ENCODE results near the gene SORCS2. TPM values are rescaled to one million over a fixed set of nuclear protein-coding genes. Genes with fewer than 3 reads are reported as not detected.

The SORCS2 gene
- total and polyA plus RNA-seq, 2 donors = 2.2 to 2.7 TPM

- no peaks in the 10 kb centered on the region for H3K36me3 ChIP-seq (ENCODE audit: control insufficient read depth in 2 of 2, insufficient read depth in 2 of 2, low read length in 1 of 2)
- WGBS = 93% methylated on average over 7 of the region's 7 CpGs
- no peak overlapping the region for H3K27ac ChIP-seq (ENCODE audit: low read depth in 1 of 2, low read length in 1 of 2)
- DNase-seq (ENCODE audit: low read depth in 6 of 9, low spot score in 9 of 9) = no peak
- no peak overlapping the region for H3K4me3 ChIP-seq (ENCODE audit: low read length in 2 of 2)
- no peaks in the 10 kb centered on the region for H3K4me1 ChIP-seq (ENCODE audit: control insufficient read depth in 2 of 2, insufficient read depth in 2 of 2, low read length in 2 of 2)
- no peaks in the 10 kb centered on the region for H3K9me3 ChIP-seq (ENCODE audit: control insufficient read depth in 2 of 2, insufficient read depth in 1 of 2, low read length in 1 of 2)
- H3K27me3 ChIP-seq (ENCODE audit: control insufficient read depth in 2 of 2, insufficient read depth in 1 of 2, low read length in 1 of 2) = no peaks in the 10 kb centered on the region
Measured at GRCh38 chr4:7370038-7370437, 177.7 kb downstream of the SORCS2 start.

- Histone ChIP-seq H3K4me3 (ENCODE audit: low read length in 2 of 2) (no peak overlapping the region), H3K27me3 (ENCODE audit: control insufficient read depth in 2 of 2, insufficient read depth in 1 of 2, low read length in 1 of 2) (no peaks in the 10 kb centered on the region), H3K9me3 (ENCODE audit: control insufficient read depth in 2 of 2, insufficient read depth in 1 of 2, low read length in 1 of 2) (no peaks in the 10 kb centered on the region), H3K27ac (ENCODE audit: low read depth in 1 of 2, low read length in 1 of 2) (no peak overlapping the region), H3K4me1 (ENCODE audit: control insufficient read depth in 2 of 2, insufficient read depth in 2 of 2, low read length in 2 of 2) (peaks cover 0 to 3% of the 10 kb centered on the region in 2 donors), H3K36me3 (ENCODE audit: control insufficient read depth in 2 of 2, insufficient read depth in 2 of 2, low read length in 1 of 2) (no peaks in the 10 kb centered on the region)
- 93% methylated on average over 31 of the region's 31 CpGs for WGBS
- no peak for DNase-seq (ENCODE audit: low read depth in 6 of 9, low spot score in 9 of 9)
Measured at GRCh38 chr4:7371210-7371941, 179.0 kb downstream of the SORCS2 start.

GRCh38 chr4:7372673-7373072, 180.3 kb downstream of the SORCS2 start:
- Histone ChIP-seq H3K9me3 (ENCODE audit: control insufficient read depth in 2 of 2, insufficient read depth in 1 of 2, low read length in 1 of 2) (no peaks in the 10 kb centered on the region), H3K4me3 (ENCODE audit: low read length in 2 of 2) (no peak overlapping the region), H3K27ac (ENCODE audit: low read depth in 1 of 2, low read length in 1 of 2) (no peak overlapping the region), H3K27me3 (ENCODE audit: control insufficient read depth in 2 of 2, insufficient read depth in 1 of 2, low read length in 1 of 2) (no peaks in the 10 kb centered on the region), H3K4me1 (ENCODE audit: control insufficient read depth in 2 of 2, insufficient read depth in 2 of 2, low read length in 2 of 2) (peaks cover 0 to 3% of the 10 kb centered on the region in 2 donors), H3K36me3 (ENCODE audit: control insufficient read depth in 2 of 2, insufficient read depth in 2 of 2, low read length in 1 of 2) (no peaks in the 10 kb centered on the region)
- WGBS = 92% methylated on average over 13 of the region's 13 CpGs
- no peak for DNase-seq (ENCODE audit: low read depth in 6 of 9, low spot score in 9 of 9)

GRCh38 chr4:7374571-7374970, 182.2 kb downstream of the SORCS2 start:
- Histone ChIP-seq H3K36me3 (ENCODE audit: control insufficient read depth in 2 of 2, insufficient read depth in 2 of 2, low read length in 1 of 2) (no peaks in the 10 kb centered on the region), H3K4me1 (ENCODE audit: control insufficient read depth in 2 of 2, insufficient read depth in 2 of 2, low read length in 2 of 2) (peaks cover 0 to 8% of the 10 kb centered on the region in 2 donors), H3K4me3 (ENCODE audit: low read length in 2 of 2) (no peak overlapping the region), H3K9me3 (ENCODE audit: control insufficient read depth in 2 of 2, insufficient read depth in 1 of 2, low read length in 1 of 2) (no peaks in the 10 kb centered on the region), H3K27me3 (ENCODE audit: control insufficient read depth in 2 of 2, insufficient read depth in 1 of 2, low read length in 1 of 2) (no peaks in the 10 kb centered on the region), H3K27ac (ENCODE audit: low read depth in 1 of 2, low read length in 1 of 2) (no peak overlapping the region)
- no peak for DNase-seq (ENCODE audit: low read depth in 6 of 9, low spot score in 9 of 9)
- WGBS = 94% methylated on average over 10 of the region's 10 CpGs

GRCh38 chr4:7375427-7375826, 183.1 kb downstream of the SORCS2 start:
- Histone ChIP-seq H3K27me3 (ENCODE audit: control insufficient read depth in 2 of 2, insufficient read depth in 1 of 2, low read length in 1 of 2) (no peaks in the 10 kb centered on the region), H3K27ac (ENCODE audit: low read depth in 1 of 2, low read length in 1 of 2) (no peak overlapping the region), H3K36me3 (ENCODE audit: control insufficient read depth in 2 of 2, insufficient read depth in 2 of 2, low read length in 1 of 2) (no peaks in the 10 kb centered on the region), H3K4me3 (ENCODE audit: low read length in 2 of 2) (no peak overlapping the region), H3K4me1 (ENCODE audit: control insufficient read depth in 2 of 2, insufficient read depth in 2 of 2, low read length in 2 of 2) (peaks cover 0 to 8% of the 10 kb centered on the region in 2 donors), H3K9me3 (ENCODE audit: control insufficient read depth in 2 of 2, insufficient read depth in 1 of 2, low read length in 1 of 2) (no peaks in the 10 kb centered on the region)
- DNase-seq (ENCODE audit: low read depth in 6 of 9, low spot score in 9 of 9) = no peak
- WGBS = 85% methylated on average over 9 of the region's 9 CpGs

- peaks cover 0 to 8% of the 10 kb centered on the region in 2 donors for H3K4me1 ChIP-seq (ENCODE audit: control insufficient read depth in 2 of 2, insufficient read depth in 2 of 2, low read length in 2 of 2)
- no peak overlapping the region for H3K4me3 ChIP-seq (ENCODE audit: low read length in 2 of 2)
- H3K27me3 ChIP-seq (ENCODE audit: control insufficient read depth in 2 of 2, insufficient read depth in 1 of 2, low read length in 1 of 2) = no peaks in the 10 kb centered on the region
- 19% methylated on average over 15 of the region's 15 CpGs for WGBS
- H3K27ac ChIP-seq (ENCODE audit: low read depth in 1 of 2, low read length in 1 of 2) = no peak overlapping the region
- DNase-seq (ENCODE audit: low read depth in 6 of 9, low spot score in 9 of 9) = no peak
- H3K36me3 ChIP-seq (ENCODE audit: control insufficient read depth in 2 of 2, insufficient read depth in 2 of 2, low read length in 1 of 2) = no peaks in the 10 kb centered on the region
- no peaks in the 10 kb centered on the region for H3K9me3 ChIP-seq (ENCODE audit: control insufficient read depth in 2 of 2, insufficient read depth in 1 of 2, low read length in 1 of 2)
Measured at GRCh38 chr4:7377223-7377865, 185.0 kb downstream of the SORCS2 start.

GRCh38 chr4:7379186-7379585, 186.8 kb downstream of the SORCS2 start:
- H3K4me3 ChIP-seq (ENCODE audit: low read length in 2 of 2) = no peak overlapping the region
- H3K27me3 ChIP-seq (ENCODE audit: control insufficient read depth in 2 of 2, insufficient read depth in 1 of 2, low read length in 1 of 2) = no peaks in the 10 kb centered on the region
- H3K27ac ChIP-seq (ENCODE audit: low read depth in 1 of 2, low read length in 1 of 2) = no peak overlapping the region
- WGBS = 91% methylated on average over 9 of the region's 9 CpGs
- H3K4me1 ChIP-seq (ENCODE audit: control insufficient read depth in 2 of 2, insufficient read depth in 2 of 2, low read length in 2 of 2) = peaks cover 0 to 8% of the 10 kb centered on the region in 2 donors
- DNase-seq (ENCODE audit: low read depth in 6 of 9, low spot score in 9 of 9) = no peak
- no peaks in the 10 kb centered on the region for H3K36me3 ChIP-seq (ENCODE audit: control insufficient read depth in 2 of 2, insufficient read depth in 2 of 2, low read length in 1 of 2)
- H3K9me3 ChIP-seq (ENCODE audit: control insufficient read depth in 2 of 2, insufficient read depth in 1 of 2, low read length in 1 of 2) = no peaks in the 10 kb centered on the region

GRCh38 chr4:7379719-7380118, 187.4 kb downstream of the SORCS2 start:
- Histone ChIP-seq H3K27ac (ENCODE audit: low read depth in 1 of 2, low read length in 1 of 2) (no peak overlapping the region), H3K9me3 (ENCODE audit: control insufficient read depth in 2 of 2, insufficient read depth in 1 of 2, low read length in 1 of 2) (no peaks in the 10 kb centered on the region), H3K4me1 (ENCODE audit: control insufficient read depth in 2 of 2, insufficient read depth in 2 of 2, low read length in 2 of 2) (peaks cover 0 to 8% of the 10 kb centered on the region in 2 donors), H3K4me3 (ENCODE audit: low read length in 2 of 2) (no peak overlapping the region), H3K36me3 (ENCODE audit: control insufficient read depth in 2 of 2, insufficient read depth in 2 of 2, low read length in 1 of 2) (no peaks in the 10 kb centered on the region), H3K27me3 (ENCODE audit: control insufficient read depth in 2 of 2, insufficient read depth in 1 of 2, low read length in 1 of 2) (no peaks in the 10 kb centered on the region)
- WGBS = 79% methylated on average over 6 of the region's 6 CpGs
- DNase-seq (ENCODE audit: low read depth in 6 of 9, low spot score in 9 of 9) = no peak

- Histone ChIP-seq H3K36me3 (ENCODE audit: control insufficient read depth in 2 of 2, insufficient read depth in 2 of 2, low read length in 1 of 2) (no peaks in the 10 kb centered on the region), H3K27ac (ENCODE audit: low read depth in 1 of 2, low read length in 1 of 2) (no peak overlapping the region), H3K4me3 (ENCODE audit: low read length in 2 of 2) (no peak overlapping the region), H3K9me3 (ENCODE audit: control insufficient read depth in 2 of 2, insufficient read depth in 1 of 2, low read length in 1 of 2) (peaks cover 0 to 9% of the 10 kb centered on the region in 2 donors), H3K27me3 (ENCODE audit: control insufficient read depth in 2 of 2, insufficient read depth in 1 of 2, low read length in 1 of 2) (no peaks in the 10 kb centered on the region), H3K4me1 (ENCODE audit: control insufficient read depth in 2 of 2, insufficient read depth in 2 of 2, low read length in 2 of 2) (peaks cover 0 to 6% of the 10 kb centered on the region in 2 donors)
- no peak for DNase-seq (ENCODE audit: low read depth in 6 of 9, low spot score in 9 of 9)
- 70% methylated on average over 9 of the region's 9 CpGs for WGBS
Measured at GRCh38 chr4:7381221-7381889, 189.0 kb downstream of the SORCS2 start.

Data from thymus (tissue), 11 donors.